H1 (cell line): ENCODE measurements around the gene IVL. TPM values are rescaled to one million over a fixed set of nuclear protein-coding genes. Genes with fewer than 3 reads are reported as not detected.

Experiments
- CTCF ChIA-PET: fragments of 300-600 bp; sonication (Branson Sonifier 250); formaldehyde crosslinking; loops from one replicate; lab custom pipeline; 2021; ENCODE audit not compliant: partially characterized antibody; lab: Charles Lee
- POLR2A ChIA-PET: fragments of 300-600 bp; sonication (Branson Sonifier 250); formaldehyde crosslinking; loops from one replicate; lab custom pipeline; 2021; ENCODE audit warnings: inconsistent platforms; ENCODE audit not compliant: partially characterized antibody; lab: Charles Lee
- DNase-seq, 2 experiments: peaks; one replicate each; pipeline versions ENCODE4 v3.0.0 to v3.0.0-alpha.2; 2010 to 2022; ENCODE audit warnings: low spot score in 2 of 2, low read depth in 1 of 2, mixed read lengths in 1 of 2
- FAIRE-seq: peaks from 2 replicates; lab custom pipeline; 2011; peaks lifted over from hg19 to GRCh38; lab: Jason Lieb, UNC
- H2AFZ ChIP-seq: 2 replicates; pipeline ENCODE4 v1.8.1; 2012; ENCODE audit warnings: low read length, inconsistent platforms
- H2AK5ac ChIP-seq: 2 replicates; pipeline ENCODE4 v1.6.1; 2013; ENCODE audit warnings: low read depth, low read length
- H2BK120ac ChIP-seq: replicated peaks from 2 replicates; pipeline ENCODE3; 2013; ENCODE audit warnings: low read depth, low read length, inconsistent platforms
- H2BK12ac ChIP-seq: 2 replicates; pipeline ENCODE4 v1.6.1; 2013; ENCODE audit warnings: low read depth, low read length
- H2BK15ac ChIP-seq: 2 replicates; pipeline ENCODE4 v1.6.1; 2013; ENCODE audit warnings: low read length
- H2BK20ac ChIP-seq: 2 replicates; pipeline ENCODE4 v1.6.1; 2013; ENCODE audit warnings: low read length
- H2BK5ac ChIP-seq: 2 replicates; pipeline ENCODE4 v1.6.1; 2013; ENCODE audit warnings: low read depth, low read length
- H3K14ac ChIP-seq: 2 replicates; pipeline ENCODE4 v1.6.1; 2013; ENCODE audit warnings: inconsistent platforms; ENCODE audit not compliant: insufficient read length
- H3K18ac ChIP-seq: 2 replicates; pipeline ENCODE4 v1.6.1; 2013; ENCODE audit warnings: low read length; ENCODE audit errors: extremely low read depth
- H3K23ac ChIP-seq: 2 replicates; pipeline ENCODE4 v1.6.1; 2013; ENCODE audit warnings: inconsistent platforms; ENCODE audit not compliant: insufficient read length
- H3K23me2 ChIP-seq: 2 replicates; pipeline ENCODE4 v1.6.1; 2013; ENCODE audit warnings: low read depth, low read length
- H3K27ac ChIP-seq: 2 replicates; pipeline ENCODE4 v1.6.1; 2011; ENCODE audit warnings: low read depth, low read length, inconsistent platforms
- H3K27me3 ChIP-seq, 4 experiments: replicated peaks in 1 of 4; 1 replicate in 1 of 4; 2 replicates in 3 of 4; pipeline versions ENCODE4 v1.6.1 to v1.8.1; 2011 to 2013; ENCODE audit warnings: low read length in 3 of 4, mild to moderate bottlenecking in 3 of 4, inconsistent platforms in 2 of 4, mixed read lengths in 2 of 4, moderate library complexity in 1 of 4; ENCODE audit not compliant: control insufficient read depth in 3 of 4, insufficient read depth in 3 of 4; ENCODE audit errors: extremely low read depth in 1 of 4
- H3K36me3 ChIP-seq, 4 experiments: 2 replicates each; pipeline versions ENCODE4 v1.6.1 to v1.8.1; 2011 to 2013; ENCODE audit warnings: mild to moderate bottlenecking in 4 of 4, low read length in 3 of 4, moderate library complexity in 2 of 4, control low read depth in 1 of 4, inconsistent platforms in 1 of 4; ENCODE audit not compliant: insufficient read depth in 4 of 4, control insufficient read depth in 2 of 4
- H3K4ac ChIP-seq: replicated peaks from 2 replicates; pipeline ENCODE3; 2013; ENCODE audit warnings: low read length, low read depth, mixed read lengths, inconsistent platforms; ENCODE audit not compliant: insufficient read length
- H3K4me1 ChIP-seq, 4 experiments: replicated peaks in 1 of 4; 1 replicate in 1 of 4; 2 replicates in 3 of 4; pipeline versions ENCODE4 v1.6.1 to v1.8.1; 2011 to 2013; ENCODE audit warnings: low read length in 3 of 4, inconsistent platforms in 2 of 4, mixed read lengths in 1 of 4; ENCODE audit not compliant: insufficient read depth in 4 of 4, control insufficient read depth in 3 of 4
- H3K4me2 ChIP-seq, 2 experiments: 2 replicates each; pipeline versions ENCODE4 v1.6.1 to v1.8.1; 2011 to 2013; ENCODE audit warnings: low read depth in 2 of 2, low read length in 2 of 2, control low read depth in 1 of 2, inconsistent platforms in 1 of 2, mild to moderate bottlenecking in 1 of 2; ENCODE audit not compliant: insufficient read depth in 1 of 2
- H3K4me3 ChIP-seq, 4 experiments: fragments of 200-600, 300-600 bp in 1 of 4; sonication (generic), shearing (Covaris generic), sonication (Bioruptor Twin) in 1 of 4; 2 replicates each; pipeline versions ENCODE4 v1.5.1 to v1.8.1; 2011 to 2016; ENCODE audit warnings: low read length in 4 of 4, low read depth in 3 of 4, control low read depth in 2 of 4, inconsistent platforms in 2 of 4, mild to moderate bottlenecking in 2 of 4, mixed read lengths in 1 of 4, moderate library complexity in 1 of 4; ENCODE audit not compliant: insufficient read depth in 2 of 4; ENCODE audit errors: extremely low read depth in 1 of 4
- H3K56ac ChIP-seq: replicated peaks from 2 replicates; pipeline ENCODE3; 2013; ENCODE audit warnings: low read depth, mild to moderate bottlenecking, mixed read lengths, low read length, inconsistent platforms; ENCODE audit not compliant: insufficient read length
- H3K79me1 ChIP-seq: 2 replicates; pipeline ENCODE4 v1.6.1; 2013; ENCODE audit warnings: low read depth, low read length, control low read depth
- H3K79me2 ChIP-seq, 2 experiments: 2 replicates each; pipeline versions ENCODE4 v1.6.1 to v1.8.1; 2012 to 2013; ENCODE audit warnings: low read length in 2 of 2, mild to moderate bottlenecking in 2 of 2, inconsistent platforms in 1 of 2; ENCODE audit not compliant: insufficient read depth in 2 of 2, control insufficient read depth in 1 of 2
- H3K9ac ChIP-seq, 4 experiments: replicated peaks in 1 of 4; 1 replicate in 1 of 4; 2 replicates in 3 of 4; pipeline versions ENCODE4 v1.6.1 to v1.8.1; 2011 to 2013; ENCODE audit warnings: low read depth in 3 of 4, low read length in 3 of 4, control low read depth in 2 of 4, mild to moderate bottlenecking in 2 of 4, moderate library complexity in 2 of 4, inconsistent platforms in 1 of 4; ENCODE audit errors: extremely low read depth in 1 of 4
- H3K9me3 ChIP-seq, 2 experiments: 2 replicates each; pipeline versions ENCODE4 v1.6.1 to v1.8.1; 2012 to 2013; ENCODE audit warnings: mild to moderate bottlenecking in 2 of 2, moderate library complexity in 2 of 2, control low read depth in 1 of 2, inconsistent platforms in 1 of 2, low read depth in 1 of 2, low read length in 1 of 2, mixed read lengths in 1 of 2; ENCODE audit not compliant: insufficient read depth in 2 of 2
- H4K20me1 ChIP-seq, 2 experiments: replicated peaks in 1 of 2; 2 replicates each; pipeline versions ENCODE3 to v1.8.1; 2011 to 2013; ENCODE audit warnings: inconsistent platforms in 2 of 2, low read length in 2 of 2, mild to moderate bottlenecking in 1 of 2; ENCODE audit not compliant: insufficient read depth in 2 of 2, control insufficient read depth in 1 of 2
- H4K5ac ChIP-seq: 2 replicates; pipeline ENCODE4 v1.6.1; 2013; ENCODE audit warnings: low read length, low read depth, mixed read lengths, inconsistent platforms; ENCODE audit not compliant: insufficient read length
- H4K8ac ChIP-seq: 2 replicates; pipeline ENCODE4 v1.8.0; 2013; ENCODE audit warnings: mild to moderate bottlenecking, moderate library complexity, low read length, inconsistent platforms; ENCODE audit not compliant: insufficient read depth; ENCODE audit errors: extremely low read depth
- H4K91ac ChIP-seq: replicated peaks from 2 replicates; pipeline ENCODE3; 2013; ENCODE audit warnings: low read length, mixed read lengths, inconsistent platforms; ENCODE audit not compliant: insufficient read length
- EZH2 ChIP-seq: fragments of 200-600 bp; sonication (generic); IDR thresholded peaks from 2 replicates; pipeline ENCODE4 v1.7.1; 2012; ENCODE audit warnings: low read depth, mild to moderate bottlenecking, moderate library complexity, low read length, inconsistent platforms; ENCODE audit not compliant: severe bottlenecking
- NANOG ChIP-seq: IDR thresholded peaks from 2 replicates; pipeline ENCODE4 v1.6.1; 2011; ENCODE audit warnings: low read length, low read depth, mild to moderate bottlenecking, inconsistent platforms; ENCODE audit not compliant: insufficient read depth, poor library complexity, severe bottlenecking
- SAP30 ChIP-seq: fragments of 300-600 bp; sonication (generic); IDR thresholded peaks from 2 replicates; pipeline ENCODE4 v1.7.1; 2012; ENCODE audit warnings: low read length, moderate library complexity, mild to moderate bottlenecking, inconsistent platforms; ENCODE audit not compliant: insufficient read depth, insufficient replicate concordance
- WGBS, 2 experiments: shearing (Covaris generic) in 1 of 2; methylation state at CpG; one replicate each; pipeline versions ENCODE4 v1.1.6 to v1.1.7; 2013 to 2015; ENCODE audit warnings: low lambda C conversion rate in 2 of 2, mixed read lengths in 2 of 2, inconsistent platforms in 1 of 2, low coverage in 1 of 2, missing lambda C conversion rate in 1 of 2; ENCODE audit not compliant: insufficient replicate concordance in 2 of 2, insufficient coverage in 1 of 2, insufficient read length in 1 of 2; ENCODE audit errors: extremely low coverage in 1 of 2, missing lambda C conversion rate in 1 of 2; 5-methylcytosine and 5-hydroxymethylcytosine counted together
- polyA plus RNA-seq, 7 experiments: library from polyadenylated mRNA; depleted of rRNA in 3 of 7; stranded (reverse) in 5 of 7; unstranded in 2 of 7; fragments of >200 nt in 5 of 7; fragments of 200-250 nt in 2 of 7; gene quantifications; 1 replicate in 5 of 7; 2 replicates in 1 of 7; 4 replicates in 1 of 7; pipeline versions ENCODE4 v1.2.1 to v1.2.3, GENCODE V29; 2011 to 2013; ENCODE audit warnings: missing spikeins in 2 of 7, mixed read lengths in 2 of 7
- total RNA-seq: library from RNA; stranded (reverse); fragmentation: NEBNext Ultra II Directional; extraction: Animal tissue kit (Norgen Biotek cat#: 25700); gene quantifications from 2 replicates; pipeline ENCODE4 v1.2.1, GENCODE V29; 2021

IVL gene
- total and polyA plus RNA-seq, 2 of the 8 experiments (the other 6 are each of a cell fraction or from before 2014, with no cell fraction given), result not detected

GRCh38 chr1:152909206-152909605, 860 bp downstream of the IVL start:
- Histone ChIP-seq H4K5ac (no peak overlapping the region), H3K79me1 (no peaks in the 10 kb centered on the region), H3K9me3 (peaks cover 4 to 22% of the 10 kb centered on the region in 2 experiments; a peak in 2 of 4 replicates), H4K8ac (no peak overlapping the region), H3K27me3 (no peaks in the 10 kb centered on the region), H3K36me3 (no peaks in the 10 kb centered on the region), H2AK5ac (no peak overlapping the region), H2BK120ac (no peak overlapping the region), H3K23me2 (no peaks in the 10 kb centered on the region), H3K56ac (no peak overlapping the region), H3K23ac (no peak overlapping the region), H3K4me2 (no peak overlapping the region), H3K79me2 (no peaks in the 10 kb centered on the region), H3K27ac (no peak overlapping the region), H2BK5ac (no peak overlapping the region), H2BK12ac (no peak overlapping the region), H2BK20ac (no peak overlapping the region), H3K9ac (no peak overlapping the region), H3K4me3 (no peak overlapping the region), H2AFZ (no peak overlapping the region), H2BK15ac (no peak overlapping the region), H4K20me1 (no peaks in the 10 kb centered on the region), H3K4me1 (no peaks in the 10 kb centered on the region), H3K4ac (no peak overlapping the region), H4K91ac (no peak overlapping the region), H3K14ac (no peak overlapping the region), H3K18ac (no peak overlapping the region)
- ChIA-PET CTCF (interaction anchor here (1.3 to 1.8 kb wide), 4 partner anchors 17 to 283 kb away, joined by 3 to 15 read pairs (median 4); partner anchors contain the start of gene SMCP), POLR2A (no interaction called here)
- FAIRE-seq, result no peak
- no peak for TF ChIP-seq SAP30
- no peak for TF ChIP-seq EZH2
- no peak for TF ChIP-seq NANOG
- 92% methylated on average over 3 of the region's 3 CpGs; no CpG with 5 or more reads in 1 of the 2 experiments for WGBS, 2 experiments
- DNase-seq, result no peak
